CD14-positive monocyte (primary cell): ENCODE results near the gene C15orf40. TPM values are rescaled to one million over a fixed set of nuclear protein-coding genes. Genes with fewer than 3 reads are reported as not detected.

ENCODE experiments used
- DNase-seq, 3 donors: peaks; one replicate each; pipeline ENCODE4 v3.0.0-alpha.2; 2011 to 2022
- H2AFZ ChIP-seq: 2 replicates; pipeline ENCODE4 v1.6.0; 2012; ENCODE audit warnings: mild to moderate bottlenecking, low read depth, low read length, inconsistent platforms; ENCODE audit not compliant: insufficient read depth, poor library complexity, severe bottlenecking
- H3K27ac ChIP-seq, 2 donors: 1 replicate in 1 of 2; 2 replicates in 1 of 2; pipeline ENCODE4 v1.5.1; 2012 to 2013; ENCODE audit warnings: low read length in 2 of 2, control low read depth in 1 of 2, inconsistent platforms in 1 of 2, low read depth in 1 of 2, mild to moderate bottlenecking in 1 of 2
- H3K27me3 ChIP-seq, 2 donors: one replicate each; pipeline versions ENCODE4 v1.6.0 to v1.6.1; 2011 to 2013; ENCODE audit warnings: low read length in 2 of 2; ENCODE audit not compliant: control insufficient read depth in 2 of 2, insufficient read depth in 2 of 2
- H3K36me3 ChIP-seq, 2 donors: replicated peaks in 1 of 2; 1 replicate in 1 of 2; 2 replicates in 1 of 2; pipeline versions ENCODE4 v1.5.1 to v1.6.1; 2012 to 2013; ENCODE audit warnings: low read length in 2 of 2, control low read depth in 1 of 2, inconsistent platforms in 1 of 2, mild to moderate bottlenecking in 1 of 2; ENCODE audit not compliant: insufficient read depth in 2 of 2, control insufficient read depth in 1 of 2
- H3K4me1 ChIP-seq, 2 donors: 1 replicate in 1 of 2; 2 replicates in 1 of 2; pipeline versions ENCODE4 v1.5.1 to v1.6.1; 2012 to 2013; ENCODE audit warnings: low read length in 2 of 2, control low read depth in 1 of 2, inconsistent platforms in 1 of 2, mild to moderate bottlenecking in 1 of 2, moderate library complexity in 1 of 2; ENCODE audit not compliant: insufficient read depth in 2 of 2, control insufficient read depth in 1 of 2
- H3K4me2 ChIP-seq: replicated peaks from 2 replicates; pipeline ENCODE3; 2012; ENCODE audit warnings: low read length, moderate library complexity, mild to moderate bottlenecking; ENCODE audit not compliant: poor library complexity, severe bottlenecking; ENCODE audit errors: extremely low read depth
- H3K4me3 ChIP-seq, 3 experiments: fragments of 200-600 bp in 1 of 3; sonication (generic) in 1 of 3; replicated peaks in 1 of 3; 1 replicate in 2 of 3; 2 replicates in 1 of 3; pipeline ENCODE4 v1.5.1; 2011 to 2013; ENCODE audit warnings: low read length in 3 of 3, mild to moderate bottlenecking in 3 of 3, control low read depth in 2 of 3, low read depth in 2 of 3, inconsistent platforms in 1 of 3, moderate library complexity in 1 of 3
- H3K79me2 ChIP-seq: 2 replicates; pipeline ENCODE4 v1.6.0; 2012; ENCODE audit warnings: mild to moderate bottlenecking, control low read depth, inconsistent platforms, low read length, moderate library complexity; ENCODE audit not compliant: insufficient read depth
- H3K9ac ChIP-seq: 2 replicates; pipeline ENCODE4 v1.6.0; 2017; ENCODE audit warnings: low read length, mild to moderate bottlenecking; ENCODE audit not compliant: insufficient read depth, poor library complexity, severe bottlenecking
- H3K9me3 ChIP-seq, 2 donors: replicated peaks in 1 of 2; 1 replicate in 1 of 2; 2 replicates in 1 of 2; pipeline versions ENCODE4 v1.5.1 to v1.6.1; 2012 to 2013; ENCODE audit warnings: low read length in 2 of 2, control low read depth in 1 of 2; ENCODE audit not compliant: control insufficient read depth in 1 of 2, insufficient read depth in 1 of 2
- H4K20me1 ChIP-seq: 2 replicates; pipeline ENCODE4 v1.6.0; 2012; ENCODE audit warnings: mild to moderate bottlenecking, low read length, control low read depth, moderate library complexity; ENCODE audit not compliant: insufficient read depth
- H3K27ac Mint-ChIP-seq, 7 donors: one replicate each; pipeline ENCODE4 v1.8.0; 2020; ENCODE audit warnings: mild to moderate bottlenecking in 7 of 7, mixed read lengths in 7 of 7, moderate library complexity in 6 of 7, inconsistent platforms in 2 of 7
- H3K27me3 Mint-ChIP-seq, 3 donors: one replicate each; pipeline ENCODE4 v1.8.0; 2021 to 2022; ENCODE audit warnings: low read depth in 3 of 3, mild to moderate bottlenecking in 3 of 3, mixed read lengths in 3 of 3, moderate library complexity in 3 of 3, inconsistent platforms in 1 of 3
- H3K36me3 Mint-ChIP-seq, 2 donors: one replicate each; pipeline ENCODE4 v1.8.0; 2020; ENCODE audit warnings: mixed read lengths in 2 of 2, inconsistent platforms in 1 of 2, mild to moderate bottlenecking in 1 of 2
- H3K4me1 Mint-ChIP-seq: one replicate; pipeline ENCODE4 v1.8.0; 2020; ENCODE audit warnings: mild to moderate bottlenecking, mixed read lengths
- H3K4me3 Mint-ChIP-seq, 2 donors: one replicate each; pipeline ENCODE4 v1.8.0; 2020; ENCODE audit warnings: mild to moderate bottlenecking in 2 of 2, mixed read lengths in 2 of 2, moderate library complexity in 1 of 2
- H3K9me3 Mint-ChIP-seq, 7 donors: one replicate each; pipeline ENCODE4 v1.8.0; 2020 to 2022; ENCODE audit warnings: mixed read lengths in 7 of 7, mild to moderate bottlenecking in 6 of 7, moderate library complexity in 6 of 7, inconsistent platforms in 2 of 7
- CTCF ChIP-seq: fragments of 200-600 bp; IDR thresholded peaks from one replicate; pipeline ENCODE4 v1.8.0; 2022; ENCODE audit warnings: antibody characterized with exemption, mild to moderate bottlenecking
- WGBS: methylation state at CpG from one replicate; pipeline ENCODE4 v1.1.5; 2013; ENCODE audit warnings: missing lambda C conversion rate; ENCODE audit not compliant: insufficient coverage; 5-methylcytosine and 5-hydroxymethylcytosine counted together
- intact Hi-C, 2 donors: fragments of 100-400 bp; cut with micrococcal nuclease; formaldehyde crosslinking; loops; one replicate each; pipeline versions ENCODE4 v1.15.0 to v1.15.1; 2023
- polyA plus RNA-seq, 3 donors: library from polyadenylated mRNA; depleted of rRNA in 1 of 3; unstranded in 2 of 3; stranded (reverse) in 1 of 3; fragments of 300-500 nt in 2 of 3; fragments of >200 nt in 1 of 3; fragmentation: Illumina TruSeq in 2 of 3; gene quantifications; 1 replicate in 2 of 3; 2 replicates in 1 of 3; pipeline ENCODE4 v1.2.3, GENCODE V29; 2012 to 2021

Gene C15orf40
- polyA plus RNA-seq, 3 donors: 13.0 to 32.1 (median 25.7) TPM

GRCh38 chr15:83057002-83057401, 45.6 kb upstream of the C15orf40 start:
- H3K9me3 ChIP-seq: no peaks in the 10 kb centered on the region
- H3K4me1 ChIP-seq: no peaks in the 10 kb centered on the region
- no CpG with 5 or more reads among the region's 1 CpG for WGBS
- no peak overlapping the region for H3K4me2 ChIP-seq
- peak overlapping the region in 1 of 2 donors; percentile 29 for H3K27ac ChIP-seq
- no peak overlapping the region for H3K4me3 ChIP-seq
- H3K4me3 Mint-ChIP-seq: no peak overlapping the region
- no peak for TF ChIP-seq CTCF
- DNase-seq: no peak
- H4K20me1 ChIP-seq: peaks cover 100% of the 10 kb centered on the region
- H3K9me3 Mint-ChIP-seq: no peaks in the 10 kb centered on the region
- H2AFZ ChIP-seq: no peak overlapping the region
- no peaks in the 10 kb centered on the region for H3K27me3 Mint-ChIP-seq
- peaks cover 36 to 80% of the 10 kb centered on the region in 2 donors for H3K36me3 ChIP-seq
- peak overlapping the region in 1 of 7 donors; percentile 71 for H3K27ac Mint-ChIP-seq
- intact Hi-C loops: no loop called here
- H3K27me3 ChIP-seq: no peaks in the 10 kb centered on the region
- H3K36me3 Mint-ChIP-seq: peaks cover 22 to 46% of the 10 kb centered on the region in 2 donors
- no peak overlapping the region for H3K9ac ChIP-seq
- H3K79me2 ChIP-seq: peaks cover 82% of the 10 kb centered on the region
- H3K4me1 Mint-ChIP-seq: no peaks in the 10 kb centered on the region

- Mint-ChIP-seq H3K4me1 (no peaks in the 10 kb centered on the region), H3K27me3 (no peaks in the 10 kb centered on the region), H3K36me3 (peaks cover 38 to 70% of the 10 kb centered on the region in 2 donors), H3K4me3 (no peak overlapping the region), H3K9me3 (no peaks in the 10 kb centered on the region), H3K27ac (peak overlapping the region in 1 of 7 donors; percentile 8)
- TF ChIP-seq CTCF: no peak
- peaks cover 62 to 95% of the 10 kb centered on the region in 2 donors for H3K36me3 ChIP-seq
- H4K20me1 ChIP-seq: peaks cover 96% of the 10 kb centered on the region
- no peaks in the 10 kb centered on the region for H3K27me3 ChIP-seq
- no peak overlapping the region for H3K4me3 ChIP-seq
- intact Hi-C loops: no loop called here
- no peak overlapping the region for H3K9ac ChIP-seq
- H3K9me3 ChIP-seq: no peaks in the 10 kb centered on the region
- H3K27ac ChIP-seq: no peak overlapping the region
- no peak overlapping the region for H3K4me2 ChIP-seq
- H3K4me1 ChIP-seq: no peaks in the 10 kb centered on the region
- peaks cover 71% of the 10 kb centered on the region for H3K79me2 ChIP-seq
- peak in 1 of 3 donors; percentile 50 for DNase-seq
- no peak overlapping the region for H2AFZ ChIP-seq
These were observed 41.7 kb upstream of the C15orf40 start for GRCh38 chr15:83053151-83053550.
